HEK293T (cell line): Measurements from ENCODE around the gene RHOG.

Experiments used
- CTCF ChIA-PET: fragments of 350-600 bp; formaldehyde crosslinking; extraction: SDS; loops from one replicate; lab custom pipeline; 2021; ENCODE audit warnings: antibody characterized with exemption, inconsistent platforms; lab: Yijun Ruan, JAX
- POLR2A ChIA-PET: fragments of 350-600 bp; formaldehyde crosslinking; extraction: SDS; loops from one replicate; lab custom pipeline; 2020; ENCODE audit warnings: antibody characterized with exemption, inconsistent platforms; lab: Yijun Ruan, JAX
- DNase-seq: peaks from one replicate; pipeline ENCODE4 v3.0.0; 2012; ENCODE audit warnings: mixed read lengths; ENCODE audit errors: extremely low spot score
- ARNT ChIP-seq: fragments of 450-650 bp; IDR thresholded peaks from 2 replicates; pipeline ENCODE4 v1.6.1; 2017; ENCODE audit warnings: mild to moderate bottlenecking
- BHLHE40 ChIP-seq: fragments of 450-650 bp; IDR thresholded peaks from 2 replicates; pipeline ENCODE4 v1.6.1; 2016; ENCODE audit warnings: mild to moderate bottlenecking, moderate library complexity, borderline replicate concordance
- CTBP1 ChIP-seq: fragments of 450-650 bp; IDR thresholded peaks from 2 replicates; pipeline ENCODE4 v1.6.1; 2016; ENCODE audit warnings: borderline replicate concordance
- ELF4 ChIP-seq: fragments of 450-650 bp; IDR thresholded peaks from 2 replicates; pipeline ENCODE4 v1.6.1; 2017; ENCODE audit warnings: antibody characterized with exemption
- FOXA1 ChIP-seq: fragments of 450-650 bp; IDR thresholded peaks from 2 replicates; pipeline ENCODE4 v1.6.1; 2016; ENCODE audit warnings: mild to moderate bottlenecking
- FOXK2 ChIP-seq: fragments of 450-650 bp; IDR thresholded peaks from 2 replicates; pipeline ENCODE4 v1.6.1; 2016; ENCODE audit warnings: mild to moderate bottlenecking
- FOXM1 ChIP-seq: fragments of 450-650 bp; IDR thresholded peaks from 2 replicates; pipeline ENCODE4 v1.6.1; 2017; ENCODE audit warnings: mild to moderate bottlenecking, borderline replicate concordance
- HDGF ChIP-seq: fragments of 450-650 bp; IDR thresholded peaks from 2 replicates; pipeline ENCODE4 v1.6.1; 2017; ENCODE audit warnings: antibody characterized with exemption, borderline replicate concordance
- L3MBTL2 ChIP-seq: fragments of 450-650 bp; conservative IDR thresholded peaks from 2 replicates; pipeline ENCODE4 v1.6.1; 2016; ENCODE audit warnings: mild to moderate bottlenecking
- LEF1 ChIP-seq: fragments of 450-650 bp; IDR thresholded peaks from 2 replicates; pipeline ENCODE4 v1.6.1; 2017; ENCODE audit warnings: mild to moderate bottlenecking, borderline replicate concordance
- NFRKB ChIP-seq: fragments of 450-650 bp; IDR thresholded peaks from 2 replicates; pipeline ENCODE4 v1.6.1; 2016; ENCODE audit warnings: mild to moderate bottlenecking, moderate library complexity
- SP1 ChIP-seq: fragments of 450-650 bp; IDR thresholded peaks from 2 replicates; pipeline ENCODE4 v1.6.1; 2017
- SUZ12 ChIP-seq: fragments of 450-650 bp; IDR thresholded peaks from 2 replicates; pipeline ENCODE4 v1.6.1; 2016; ENCODE audit warnings: mild to moderate bottlenecking
- TARDBP ChIP-seq: fragments of 450-650 bp; IDR thresholded peaks from 2 replicates; pipeline ENCODE4 v1.6.1; 2016
- ZNF384 ChIP-seq: fragments of 450-650 bp; IDR thresholded peaks from 2 replicates; pipeline ENCODE4 v1.6.1; 2016
- TF ChIP-seq, protein P1 (sequence below): fragments of 450-650 bp; IDR thresholded peaks from 2 replicates; pipeline ENCODE4 v1.6.1; 2016

RHOG gene

DNA sequence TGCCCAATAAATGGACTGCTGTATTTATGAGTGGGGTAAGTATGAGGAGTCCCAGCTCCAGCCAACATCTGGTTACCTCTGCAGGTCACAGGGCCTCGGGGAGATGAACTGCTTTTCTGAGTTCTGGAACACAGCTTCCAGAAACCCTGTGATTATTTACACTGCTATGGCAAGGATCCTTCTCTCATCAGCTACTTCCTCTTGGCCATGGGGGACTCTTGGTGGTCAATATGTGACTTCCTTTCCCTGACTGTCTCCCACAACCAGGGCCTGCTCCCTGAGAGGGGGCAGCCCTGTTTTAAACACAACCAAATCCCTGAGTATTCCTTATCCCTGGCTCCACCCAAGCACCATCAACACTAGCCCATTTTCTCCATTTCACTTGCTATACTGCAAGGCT lies 10.0 kb downstream of the RHOG start:
- no peak for DNase-seq
- TF ChIP-seq ZNF384 (no peak), BHLHE40 (no peak), FOXA1 (no peak)
- TF ChIP-seq, protein P1, sequence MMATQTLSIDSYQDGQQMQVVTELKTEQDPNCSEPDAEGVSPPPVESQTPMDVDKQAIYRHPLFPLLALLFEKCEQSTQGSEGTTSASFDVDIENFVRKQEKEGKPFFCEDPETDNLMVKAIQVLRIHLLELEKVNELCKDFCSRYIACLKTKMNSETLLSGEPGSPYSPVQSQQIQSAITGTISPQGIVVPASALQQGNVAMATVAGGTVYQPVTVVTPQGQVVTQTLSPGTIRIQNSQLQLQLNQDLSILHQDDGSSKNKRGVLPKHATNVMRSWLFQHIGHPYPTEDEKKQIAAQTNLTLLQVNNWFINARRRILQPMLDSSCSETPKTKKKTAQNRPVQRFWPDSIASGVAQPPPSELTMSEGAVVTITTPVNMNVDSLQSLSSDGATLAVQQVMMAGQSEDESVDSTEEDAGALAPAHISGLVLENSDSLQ: no peak
- ChIA-PET CTCF (no interaction called here), POLR2A (interaction anchor here (1.2 kb wide), 1 partner anchor 10 kb away, joined by 3 read pairs; the partner anchor contains the start of gene RHOG)

DNA sequence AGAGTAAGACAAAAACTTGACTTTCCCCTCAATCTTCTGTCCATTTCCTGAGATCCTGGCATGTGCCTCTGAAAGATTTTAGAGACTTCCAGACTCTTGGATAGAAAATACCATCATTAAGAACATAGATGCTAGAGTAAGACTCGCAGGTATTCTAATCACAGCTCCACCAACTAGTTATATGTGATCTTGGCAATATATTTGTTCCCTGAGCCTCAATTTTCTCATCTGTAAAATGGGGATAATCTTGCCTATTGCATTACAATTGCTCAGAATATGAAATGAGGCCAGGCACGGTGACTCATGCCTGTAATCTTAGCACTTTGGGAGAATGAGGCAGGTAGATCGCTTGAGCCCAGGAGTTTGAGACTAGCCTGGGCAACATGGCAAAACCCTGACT lies 10.7 kb downstream of the RHOG start:
- DNase-seq: no peak
- TF ChIP-seq, protein P1: no peak
- TF ChIP-seq HDGF: no peak
- no peak for TF ChIP-seq LEF1
- TF ChIP-seq CTBP1: no peak
- TF ChIP-seq BHLHE40: no peak
- TF ChIP-seq ELF4: no peak
- TF ChIP-seq FOXM1: no peak
- no peak for TF ChIP-seq FOXK2
- TF ChIP-seq NFRKB: no peak
- no peak for TF ChIP-seq L3MBTL2
- no peak for TF ChIP-seq ZNF384
- TF ChIP-seq FOXA1: no peak
- no peak for TF ChIP-seq ARNT
- no peak for TF ChIP-seq SP1
- no peak for TF ChIP-seq TARDBP
- no peak for TF ChIP-seq SUZ12
- ChIA-PET CTCF (no interaction called here), POLR2A (no interaction called here)

DNA sequence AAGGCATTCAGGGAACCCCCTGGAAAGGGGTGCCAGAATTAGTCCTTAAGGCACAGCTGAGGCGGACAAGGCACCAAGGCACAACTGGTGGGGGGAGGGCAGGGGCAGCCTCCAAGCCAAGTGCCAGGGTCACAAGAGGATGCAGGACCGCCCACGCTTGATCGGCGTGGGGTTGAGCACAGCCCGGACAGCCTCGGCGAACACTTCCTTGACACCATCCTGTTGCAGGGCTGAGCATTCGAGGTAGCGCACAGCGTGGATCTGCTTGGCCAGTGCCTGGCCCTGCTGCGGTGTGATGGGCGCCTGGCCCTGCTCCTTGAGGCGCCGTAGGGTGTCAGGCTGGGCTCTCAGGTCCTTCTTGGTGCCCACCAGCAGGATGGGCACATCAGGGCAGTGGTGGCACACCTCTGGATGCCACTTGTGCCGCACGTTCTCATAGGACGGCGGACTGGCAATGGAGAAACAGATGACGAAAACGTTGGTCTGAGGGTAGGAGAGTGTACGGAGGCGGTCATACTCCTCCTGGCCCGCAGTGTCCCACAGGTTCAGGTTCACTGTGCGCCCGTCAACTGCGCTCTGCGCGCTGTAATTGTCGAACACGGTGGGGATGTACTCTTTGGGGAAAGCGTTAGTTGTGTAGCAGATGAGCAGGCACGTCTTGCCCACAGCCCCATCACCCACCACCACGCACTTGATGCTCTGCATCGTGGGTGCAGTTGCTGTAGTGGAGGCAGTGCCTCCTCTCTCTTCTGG lies 13.1 kb downstream of the RHOG start:
- no peak for TF ChIP-seq ARNT
- no peak for TF ChIP-seq ELF4
- TF ChIP-seq ZNF384: no peak
- TF ChIP-seq, protein P1: no peak
- no peak for TF ChIP-seq FOXM1
- POLR2A ChIA-PET: interaction anchor here (1.8 kb wide), 1 partner anchor 14 kb away, joined by 4 read pairs; no protein-coding TSS in a partner anchor
- CTCF ChIA-PET: interaction anchor here (0.7 kb wide), 1 partner anchor 22 kb away, joined by 3 read pairs; no protein-coding TSS in a partner anchor
- no peak for DNase-seq

DNA sequence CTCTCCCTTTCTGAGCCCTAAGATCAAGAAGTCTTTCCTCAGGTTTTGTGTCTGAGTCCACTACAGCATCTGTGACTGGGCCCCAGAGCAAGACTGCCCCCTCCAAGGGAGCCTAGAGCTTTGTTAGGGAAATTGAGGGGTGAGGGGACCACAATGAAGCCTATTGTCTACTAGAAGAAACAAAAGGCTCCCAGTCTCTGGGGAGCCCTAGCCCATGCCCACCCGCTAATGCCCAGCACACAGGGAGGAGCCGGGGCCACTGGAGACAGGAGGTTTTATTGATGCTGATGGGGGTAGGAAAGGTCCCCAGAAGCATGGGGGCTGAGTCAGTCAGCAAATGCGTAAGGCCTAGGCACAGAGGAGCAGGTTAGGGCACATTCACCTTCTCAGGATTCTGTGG lies 14.0 kb downstream of the RHOG start:
- CTCF ChIA-PET: interaction anchor here (0.7 kb wide), 1 partner anchor 23 kb away, joined by 3 read pairs; no protein-coding TSS in a partner anchor
- DNase-seq: no peak
- POLR2A ChIA-PET: interaction anchor here (1.8 kb wide), 1 partner anchor 15 kb away, joined by 4 read pairs; no protein-coding TSS in a partner anchor
- no peak for TF ChIP-seq SUZ12
- TF ChIP-seq ELF4: no peak
- no peak for TF ChIP-seq FOXA1
- no peak for TF ChIP-seq ZNF384
- no peak for TF ChIP-seq NFRKB
- TF ChIP-seq FOXK2: no peak
- TF ChIP-seq BHLHE40: no peak
- TF ChIP-seq ARNT: no peak
- TF ChIP-seq SP1: no peak
- TF ChIP-seq HDGF: no peak
- TF ChIP-seq TARDBP: no peak
- TF ChIP-seq, protein P1: no peak
- no peak for TF ChIP-seq L3MBTL2
- no peak for TF ChIP-seq LEF1
- TF ChIP-seq FOXM1: no peak

DNA sequence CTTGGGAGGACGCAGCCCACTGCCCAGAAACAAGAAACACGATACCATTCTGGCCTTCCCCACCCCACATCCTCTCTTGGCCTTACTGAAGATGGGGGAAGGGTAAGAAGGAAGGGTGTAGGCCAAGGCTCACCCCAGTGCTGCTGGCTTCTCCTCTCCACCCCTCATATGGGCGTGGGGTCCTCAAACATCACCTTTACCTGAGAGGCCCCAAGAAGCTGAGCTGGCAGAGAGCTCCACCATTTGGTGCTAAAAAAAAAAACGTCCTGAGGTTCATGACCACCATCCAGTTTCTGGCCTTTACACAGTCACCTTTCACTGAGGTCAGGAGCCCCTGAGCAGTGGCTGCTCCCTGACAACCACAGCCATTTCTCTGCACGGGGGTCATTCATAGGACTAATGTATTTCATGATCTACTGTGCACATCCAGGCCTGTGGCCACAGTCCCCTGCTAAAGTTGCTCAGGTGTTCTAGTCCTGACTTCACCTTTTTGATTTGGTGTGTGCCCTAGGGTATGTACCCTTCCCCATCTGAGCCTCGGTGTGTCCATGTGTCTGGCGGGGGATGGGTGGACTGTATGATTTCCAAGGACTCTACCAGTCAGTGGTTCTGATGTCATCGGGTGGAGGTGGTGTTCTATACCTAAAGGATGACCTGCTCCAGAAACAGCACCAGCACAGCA lies 15.1 kb downstream of the RHOG start:
- no peak for TF ChIP-seq SP1
- TF ChIP-seq HDGF: no peak
- TF ChIP-seq ARNT: no peak
- TF ChIP-seq CTBP1: no peak
- no peak for TF ChIP-seq L3MBTL2
- no peak for TF ChIP-seq SUZ12
- TF ChIP-seq BHLHE40: no peak
- no peak for TF ChIP-seq NFRKB
- TF ChIP-seq, protein P1: no peak
- no peak for TF ChIP-seq FOXA1
- no peak for TF ChIP-seq TARDBP
- TF ChIP-seq LEF1: no peak
- no peak for TF ChIP-seq FOXM1
- no peak for TF ChIP-seq ZNF384
- TF ChIP-seq ELF4: no peak
- TF ChIP-seq FOXK2: no peak
- CTCF ChIA-PET: interaction anchor here (0.7 to 1.7 kb wide), 3 partner anchors 11 to 43 kb away, joined by 3 to 8 read pairs (median 4); partner anchors contain the start of gene RHOG
- no peak for DNase-seq
- POLR2A ChIA-PET: interaction anchor here (1.0 to 1.8 kb wide), 2 partner anchors 16 to 29 kb away, joined by 4 read pairs; no protein-coding TSS in a partner anchor
